GM21576 (cell line): Measurements from ENCODE around the gene GRM4.
"Not testable (repeated sequence)": the region's sequence is repeated elsewhere in the genome, so short reads cannot be mapped to it uniquely, and the experiment has no call there.

Experiments used
- ATAC-seq: cut with Tn5 transposase; IDR thresholded peaks from one replicate; pipeline ENCODE4 v1.9.1; 2021; ENCODE audit warnings: mild to moderate bottlenecking, moderate library complexity; ENCODE audit not compliant: unreplicated experiment

Gene GRM4

GRCh38 chr6:34146021-34146782 is at the start of gene GRM4:
TSS of gene GRM4 (minus strand) at chr6:34146087. CDS start at chr6:34133496, 12,591 bp downstream.
- no peak for ATAC-seq

- ATAC-seq, result no peak
These were observed 48.9 kb upstream of the GRM4 start for GRCh38 chr6:34194772-34195171.

GRCh38 chr6:34190504-34191122 is 44.7 kb upstream of the GRM4 start:
- no peak for ATAC-seq

GRCh38 chr6:34189806-34190503 is 44.1 kb upstream of the GRM4 start:
- ATAC-seq, result no peak

GRCh38 chr6:34184726-34185125 is 38.8 kb upstream of the GRM4 start:
- ATAC-seq, result not testable (repeated sequence)

- ATAC-seq, result no peak
These were observed 37.1 kb upstream of the GRM4 start for GRCh38 chr6:34182751-34183531.

GRCh38 chr6:34181908-34182307 is 36.0 kb upstream of the GRM4 start:
- ATAC-seq, result no peak

- ATAC-seq, result no peak
These were observed 33.3 kb upstream of the GRM4 start for GRCh38 chr6:34179106-34179720.

GRCh38 chr6:34178357-34179105 is 32.6 kb upstream of the GRM4 start:
- ATAC-seq, result no peak

GRCh38 chr6:34177181-34177591 is 31.3 kb upstream of the GRM4 start:
- no peak for ATAC-seq

GRCh38 chr6:34176261-34177031 is 30.6 kb upstream of the GRM4 start:
- no peak for ATAC-seq

- ATAC-seq, result no peak
These were observed 29.0 kb upstream of the GRM4 start for GRCh38 chr6:34174846-34175399.

GRCh38 chr6:34172961-34173775 is 27.3 kb upstream of the GRM4 start:
- no peak for ATAC-seq

GRCh38 chr6:34170346-34170745 is 24.5 kb upstream of the GRM4 start:
- no peak for ATAC-seq

- ATAC-seq, result no peak
These were observed 24.0 kb upstream of the GRM4 start for GRCh38 chr6:34169897-34170296.

- no peak for ATAC-seq
These were observed 16.1 kb upstream of the GRM4 start for GRCh38 chr6:34161857-34162515.

GRCh38 chr6:34159844-34160243 is 14.0 kb upstream of the GRM4 start:
- ATAC-seq, result no peak

GRCh38 chr6:34158876-34159275 is 13.0 kb upstream of the GRM4 start:
- no peak for ATAC-seq
